Sigmoid colon (tissue), 4 donors: ENCODE measurements around the gene ENTR1.

Experiments
- EP300 ChIP-seq, 4 donors: sonication (generic); formaldehyde crosslinking; IDR thresholded peaks; one replicate each; pipeline ENCODE4 v1.6.1; 2017; ENCODE audit warnings: antibody characterized with exemption in 4 of 4
- POLR2A ChIP-seq, 2 donors: fragments of 450-650 bp; IDR thresholded peaks; one replicate each; pipeline ENCODE4 v1.6.1; 2016; ENCODE audit warnings: antibody characterized with exemption in 2 of 2, mild to moderate bottlenecking in 2 of 2, moderate library complexity in 2 of 2
- POLR2AphosphoS5 ChIP-seq, 4 donors: sonication (generic); formaldehyde crosslinking; IDR thresholded peaks; one replicate each; pipeline ENCODE4 v1.6.1; 2017; ENCODE audit warnings: antibody characterized with exemption in 4 of 4
- TF ChIP-seq, protein P1 (sequence below), 4 experiments: fragments of 450-650 bp in 3 of 4; fragments of 200-600 bp in 1 of 4; IDR thresholded peaks; one replicate each; pipeline ENCODE4 v1.5.1; 2016 to 2019; ENCODE audit warnings: antibody characterized with exemption in 4 of 4, mild to moderate bottlenecking in 3 of 4, moderate library complexity in 2 of 4

DNA sequence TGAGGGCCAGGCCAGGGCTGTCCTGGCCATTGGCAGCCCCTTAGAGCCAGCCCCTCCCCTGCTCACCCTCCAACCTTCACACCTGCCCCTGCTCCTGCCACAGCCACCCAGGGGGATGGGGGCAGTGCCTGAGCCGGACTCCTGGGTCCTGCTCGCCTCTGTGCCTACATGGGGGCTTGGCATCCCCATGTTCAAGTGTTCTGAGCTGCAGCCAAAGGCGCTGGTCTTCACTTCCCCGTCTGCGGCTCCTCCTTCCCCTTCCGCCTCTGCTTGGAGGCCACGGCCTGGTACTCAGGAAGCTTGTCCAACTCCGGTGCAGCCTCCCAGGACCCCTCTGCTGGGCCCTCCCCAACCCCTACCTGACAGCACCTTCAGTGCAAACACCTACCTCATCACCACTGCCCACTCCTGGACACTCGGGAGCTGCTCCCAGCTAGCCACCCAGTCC lies 44.6 kb downstream of the ENTR1 start:
- TF ChIP-seq, protein P1, sequence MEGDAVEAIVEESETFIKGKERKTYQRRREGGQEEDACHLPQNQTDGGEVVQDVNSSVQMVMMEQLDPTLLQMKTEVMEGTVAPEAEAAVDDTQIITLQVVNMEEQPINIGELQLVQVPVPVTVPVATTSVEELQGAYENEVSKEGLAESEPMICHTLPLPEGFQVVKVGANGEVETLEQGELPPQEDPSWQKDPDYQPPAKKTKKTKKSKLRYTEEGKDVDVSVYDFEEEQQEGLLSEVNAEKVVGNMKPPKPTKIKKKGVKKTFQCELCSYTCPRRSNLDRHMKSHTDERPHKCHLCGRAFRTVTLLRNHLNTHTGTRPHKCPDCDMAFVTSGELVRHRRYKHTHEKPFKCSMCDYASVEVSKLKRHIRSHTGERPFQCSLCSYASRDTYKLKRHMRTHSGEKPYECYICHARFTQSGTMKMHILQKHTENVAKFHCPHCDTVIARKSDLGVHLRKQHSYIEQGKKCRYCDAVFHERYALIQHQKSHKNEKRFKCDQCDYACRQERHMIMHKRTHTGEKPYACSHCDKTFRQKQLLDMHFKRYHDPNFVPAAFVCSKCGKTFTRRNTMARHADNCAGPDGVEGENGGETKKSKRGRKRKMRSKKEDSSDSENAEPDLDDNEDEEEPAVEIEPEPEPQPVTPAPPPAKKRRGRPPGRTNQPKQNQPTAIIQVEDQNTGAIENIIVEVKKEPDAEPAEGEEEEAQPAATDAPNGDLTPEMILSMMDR (IDR thresholded peaks at IDR 0.05), result no peak
- TF ChIP-seq POLR2A (IDR thresholded peaks at IDR 0.05) (no peak), EP300 (IDR thresholded peaks at IDR 0.05) (no peak), POLR2AphosphoS5 (IDR thresholded peaks at IDR 0.05) (no peak)
